WI38 (cell line): ENCODE measurements around the gene PSMG4.

Experiments
- H3K4me3 ChIP-seq: 2 replicates; pipeline ENCODE4 v1.5.1; 2011; ENCODE audit warnings: low read depth, mild to moderate bottlenecking, control low read depth, low read length
- CTCF ChIP-seq: IDR thresholded peaks from 2 replicates; pipeline ENCODE4 v1.5.1; 2012; ENCODE audit warnings: low read depth, mild to moderate bottlenecking, control low read depth, low read length

PSMG4 gene

GRCh38 chr6:3247255-3248146 is 11.2 kb upstream of the PSMG4 start:
- no peak for TF ChIP-seq CTCF
- H3K4me3 ChIP-seq, result peak overlapping the region; percentile 59

GRCh38 chr6:3249821-3250220 is 8.9 kb upstream of the PSMG4 start:
- TF ChIP-seq CTCF, result no peak
- H3K4me3 ChIP-seq, result no peak overlapping the region

GRCh38 chr6:3250231-3250675 is 8.5 kb upstream of the PSMG4 start:
- H3K4me3 ChIP-seq, result no peak overlapping the region
- TF ChIP-seq CTCF, result no peak

GRCh38 chr6:3251462-3252314 is 7.1 kb upstream of the PSMG4 start:
- peak; percentile 97 for TF ChIP-seq CTCF
- H3K4me3 ChIP-seq, result no peak overlapping the region

GRCh38 chr6:3252369-3252768 is 6.4 kb upstream of the PSMG4 start:
- no peak overlapping the region for H3K4me3 ChIP-seq
- no peak for TF ChIP-seq CTCF

GRCh38 chr6:3252861-3253596 is 5.7 kb upstream of the PSMG4 start:
- TF ChIP-seq CTCF, result no peak
- H3K4me3 ChIP-seq, result no peak overlapping the region
